ENCODE results near the gene KLKB1.
"Not testable (repeated sequence)": the region's sequence is repeated elsewhere in the genome, so short reads cannot be mapped to it uniquely, and the experiment has no call there.

The KLKB1 gene

DNA sequence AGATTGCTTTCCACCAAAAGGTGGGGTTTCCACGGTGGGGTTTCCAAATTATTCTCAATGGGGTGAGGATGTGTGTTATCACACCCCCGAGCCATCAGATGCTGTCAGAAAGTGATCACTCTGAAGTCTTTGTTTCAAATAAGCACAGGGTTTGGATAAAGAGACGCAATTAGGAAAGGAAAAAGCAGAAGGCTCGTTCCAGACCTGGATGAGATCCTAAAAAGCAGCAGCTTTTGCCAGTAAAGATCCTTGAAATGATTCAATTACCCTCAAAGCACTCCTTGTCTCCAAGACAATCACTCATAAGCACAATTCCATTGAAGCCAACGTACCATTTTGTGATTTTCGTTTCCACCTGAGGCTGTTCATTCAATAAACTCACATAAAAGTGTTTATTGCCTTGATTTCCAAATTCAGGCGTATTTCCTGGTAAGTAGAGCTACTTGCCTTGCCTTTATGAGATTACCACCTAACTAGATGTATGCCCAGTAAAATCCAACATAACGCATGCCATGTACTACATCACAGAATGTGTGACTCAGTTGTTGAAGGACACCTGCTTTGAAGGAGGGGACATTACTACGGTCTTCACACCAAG, 43.9 kb downstream of the KLKB1 start:
- H3K9ac ChIP-seq (ENCODE audit: low read length), result no peak overlapping the region
- no peak overlapping the region for H3K4me3 ChIP-seq (ENCODE audit: low read depth in 1 of 2, low read length in 2 of 2)
- H3K27ac ChIP-seq (ENCODE audit: low read depth, low read length), result no peak overlapping the region
- H3K4me1 ChIP-seq (ENCODE audit: insufficient read depth, low read length), result no peaks in the 10 kb centered on the region
- no peaks in the 10 kb centered on the region for H3K36me3 ChIP-seq (ENCODE audit: insufficient read depth, low read length)
- no peaks in the 10 kb centered on the region for H3K27me3 ChIP-seq (ENCODE audit: control insufficient read depth in 1 of 2, insufficient read depth in 2 of 2, low read length in 2 of 2)
- H3K9me3 ChIP-seq (ENCODE audit: low read length), result no peaks in the 10 kb centered on the region

DNA sequence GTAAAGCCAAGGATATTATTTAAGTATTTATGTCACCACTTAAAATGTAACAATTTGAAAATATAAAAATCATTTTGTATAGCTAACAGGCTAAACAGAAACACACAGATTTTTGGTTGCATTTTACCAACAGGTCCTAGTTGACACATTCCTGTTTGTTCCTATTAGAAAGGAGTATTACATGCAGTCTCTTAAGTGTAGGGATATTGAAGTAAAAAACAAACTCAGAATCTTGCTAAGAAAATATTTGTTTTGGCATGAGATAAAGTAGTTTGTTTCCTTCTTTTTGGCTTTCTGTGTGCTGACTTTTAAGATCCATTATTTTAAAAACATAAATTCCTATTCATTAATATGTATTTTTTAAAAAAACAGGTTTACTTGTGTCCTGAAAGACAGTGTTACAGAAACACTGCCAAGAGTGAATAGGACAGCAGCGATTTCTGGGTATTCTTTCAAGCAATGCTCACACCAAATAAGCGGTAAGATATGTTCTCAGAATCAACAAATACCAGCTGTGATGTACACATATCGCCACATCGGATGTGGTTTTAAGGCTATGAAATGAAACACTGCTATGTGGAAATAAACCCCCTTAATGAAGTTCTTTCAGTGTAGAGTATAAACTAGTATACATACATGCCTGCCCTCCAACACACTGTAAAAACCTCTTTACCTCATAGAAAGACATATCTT, 45.5 kb downstream of the KLKB1 start:
- Histone ChIP-seq H3K4me3 (ENCODE audit: low read depth in 1 of 2, low read length in 2 of 2) (no peak overlapping the region), H3K27me3 (ENCODE audit: control insufficient read depth in 1 of 2, insufficient read depth in 2 of 2, low read length in 2 of 2) (no peaks in the 10 kb centered on the region), H3K9ac (ENCODE audit: low read length) (no peak overlapping the region), H3K27ac (ENCODE audit: low read depth, low read length) (no peak overlapping the region), H3K36me3 (ENCODE audit: insufficient read depth, low read length) (no peaks in the 10 kb centered on the region), H3K4me1 (ENCODE audit: insufficient read depth, low read length) (no peaks in the 10 kb centered on the region), H3K9me3 (ENCODE audit: low read length) (no peaks in the 10 kb centered on the region)

DNA sequence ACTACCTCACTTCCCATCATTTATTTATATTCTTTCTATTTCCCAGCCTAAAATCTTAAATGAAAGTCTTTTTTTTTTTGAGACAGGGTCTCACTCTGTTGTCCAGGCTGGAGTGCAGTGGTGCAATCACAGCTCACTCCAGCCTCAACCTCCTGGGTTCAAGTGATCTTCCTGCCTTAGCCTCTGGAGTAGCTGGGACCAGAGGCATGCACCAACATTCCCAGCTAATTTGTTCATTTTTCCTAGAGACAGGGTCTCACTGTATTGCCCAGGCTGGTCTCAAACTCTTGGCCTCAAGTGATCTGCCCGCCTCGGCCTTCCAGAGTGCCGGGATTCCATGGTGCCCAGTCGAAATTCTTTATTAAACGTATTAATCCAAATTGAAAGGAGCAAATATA, 46.1 kb downstream of the KLKB1 start:
- H3K4me1 ChIP-seq (ENCODE audit: insufficient read depth, low read length); H3K4me3 ChIP-seq (ENCODE audit: low read depth in 1 of 2, low read length in 2 of 2); H3K27me3 ChIP-seq (ENCODE audit: control insufficient read depth in 1 of 2, insufficient read depth in 2 of 2, low read length in 2 of 2): not testable (repeated sequence)

DNA sequence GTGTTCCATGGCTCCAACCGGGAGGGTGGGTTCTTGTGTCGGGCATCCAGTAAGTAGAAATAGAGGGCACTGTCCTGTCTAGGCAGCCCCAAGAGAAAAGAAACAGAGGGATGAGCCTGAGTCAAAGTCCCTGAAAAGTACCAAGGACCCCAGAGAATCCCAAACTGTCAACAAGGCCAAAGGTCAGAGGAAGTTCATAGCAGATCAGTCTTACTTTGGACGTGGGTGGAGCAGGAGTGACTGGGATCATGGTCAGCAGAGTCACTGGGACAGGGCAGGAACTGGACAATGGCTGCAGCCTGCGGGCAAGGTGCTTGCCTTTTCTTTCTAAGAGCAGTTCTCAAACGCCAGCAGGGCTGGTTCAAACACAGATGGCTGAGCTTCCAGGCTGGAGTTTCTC, 56.0 kb downstream of the KLKB1 start:
- no peak overlapping the region for H3K27ac ChIP-seq (ENCODE audit: low read depth, low read length)
- H3K4me3 ChIP-seq (ENCODE audit: low read depth in 1 of 2, low read length in 2 of 2), result no peak overlapping the region
- no peaks in the 10 kb centered on the region for H3K36me3 ChIP-seq (ENCODE audit: insufficient read depth, low read length)
- H3K9me3 ChIP-seq (ENCODE audit: low read length), result no peaks in the 10 kb centered on the region
- no peaks in the 10 kb centered on the region for H3K27me3 ChIP-seq (ENCODE audit: control insufficient read depth in 1 of 2, insufficient read depth in 2 of 2, low read length in 2 of 2)
- no peaks in the 10 kb centered on the region for H3K4me1 ChIP-seq (ENCODE audit: insufficient read depth, low read length)
- no peak overlapping the region for H3K9ac ChIP-seq (ENCODE audit: low read length)

More for the DNA sequence above, 46.1 kb downstream of the KLKB1 start:
- H3K27ac ChIP-seq (ENCODE audit: low read depth, low read length); H3K9me3 ChIP-seq (ENCODE audit: low read length); H3K36me3 ChIP-seq (ENCODE audit: insufficient read depth, low read length); H3K9ac ChIP-seq (ENCODE audit: low read length): not testable (repeated sequence)

DNA sequence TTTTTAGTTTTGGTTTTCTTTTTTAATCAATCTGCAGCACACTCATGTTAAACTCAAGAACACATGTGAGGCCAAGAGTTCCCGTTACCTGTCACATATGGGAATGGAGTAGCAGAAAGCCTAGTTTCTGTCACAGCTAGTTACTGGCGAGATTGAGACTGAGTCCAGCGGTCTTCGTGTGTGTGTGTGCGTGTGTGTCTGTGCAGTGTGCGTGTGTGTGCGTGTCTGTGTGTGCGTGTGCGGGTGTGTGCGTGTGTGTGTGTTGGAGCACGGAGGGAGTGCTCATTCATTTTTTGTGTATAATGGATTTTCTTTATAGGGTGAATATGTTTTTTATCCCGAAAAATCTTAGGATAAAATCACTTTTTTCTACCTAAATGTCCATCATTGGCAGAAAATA, 57.8 kb downstream of the KLKB1 start:
- H3K36me3 ChIP-seq (ENCODE audit: insufficient read depth, low read length), result no peaks in the 10 kb centered on the region
- no peaks in the 10 kb centered on the region for H3K9me3 ChIP-seq (ENCODE audit: low read length)
- no peak overlapping the region for H3K9ac ChIP-seq (ENCODE audit: low read length)
- no peaks in the 10 kb centered on the region for H3K27me3 ChIP-seq (ENCODE audit: control insufficient read depth in 1 of 2, insufficient read depth in 2 of 2, low read length in 2 of 2)
- no peak overlapping the region for H3K4me3 ChIP-seq (ENCODE audit: low read depth in 1 of 2, low read length in 2 of 2)
- H3K27ac ChIP-seq (ENCODE audit: low read depth, low read length), result no peak overlapping the region
- no peaks in the 10 kb centered on the region for H3K4me1 ChIP-seq (ENCODE audit: insufficient read depth, low read length)

DNA sequence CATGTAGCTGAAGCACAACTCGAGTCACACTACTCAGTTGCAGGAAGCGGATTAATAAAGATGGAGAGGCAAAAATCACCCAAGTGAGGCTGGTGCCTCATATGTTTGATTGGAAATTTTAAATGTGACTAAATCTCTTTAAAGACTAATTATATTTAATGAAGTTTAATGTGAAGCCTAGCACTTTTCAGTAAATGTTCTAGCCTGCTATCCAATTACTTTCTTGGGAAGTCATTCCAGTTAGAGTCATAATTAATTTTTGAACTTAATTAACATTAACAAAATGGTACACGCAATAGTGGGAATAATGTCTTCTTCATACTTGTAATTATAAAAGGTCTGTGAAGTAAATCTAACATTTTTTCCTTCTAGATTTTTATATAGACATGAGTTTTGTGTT, 59.3 kb downstream of the KLKB1 start:
- H3K4me1 ChIP-seq (ENCODE audit: insufficient read depth, low read length), result no peaks in the 10 kb centered on the region
- no peak overlapping the region for H3K4me3 ChIP-seq (ENCODE audit: low read depth in 1 of 2, low read length in 2 of 2)
- no peaks in the 10 kb centered on the region for H3K9me3 ChIP-seq (ENCODE audit: low read length)
- H3K27me3 ChIP-seq (ENCODE audit: control insufficient read depth in 1 of 2, insufficient read depth in 2 of 2, low read length in 2 of 2), result no peaks in the 10 kb centered on the region
- H3K27ac ChIP-seq (ENCODE audit: low read depth, low read length), result no peak overlapping the region
- no peak overlapping the region for H3K9ac ChIP-seq (ENCODE audit: low read length)
- no peaks in the 10 kb centered on the region for H3K36me3 ChIP-seq (ENCODE audit: insufficient read depth, low read length)

DNA sequence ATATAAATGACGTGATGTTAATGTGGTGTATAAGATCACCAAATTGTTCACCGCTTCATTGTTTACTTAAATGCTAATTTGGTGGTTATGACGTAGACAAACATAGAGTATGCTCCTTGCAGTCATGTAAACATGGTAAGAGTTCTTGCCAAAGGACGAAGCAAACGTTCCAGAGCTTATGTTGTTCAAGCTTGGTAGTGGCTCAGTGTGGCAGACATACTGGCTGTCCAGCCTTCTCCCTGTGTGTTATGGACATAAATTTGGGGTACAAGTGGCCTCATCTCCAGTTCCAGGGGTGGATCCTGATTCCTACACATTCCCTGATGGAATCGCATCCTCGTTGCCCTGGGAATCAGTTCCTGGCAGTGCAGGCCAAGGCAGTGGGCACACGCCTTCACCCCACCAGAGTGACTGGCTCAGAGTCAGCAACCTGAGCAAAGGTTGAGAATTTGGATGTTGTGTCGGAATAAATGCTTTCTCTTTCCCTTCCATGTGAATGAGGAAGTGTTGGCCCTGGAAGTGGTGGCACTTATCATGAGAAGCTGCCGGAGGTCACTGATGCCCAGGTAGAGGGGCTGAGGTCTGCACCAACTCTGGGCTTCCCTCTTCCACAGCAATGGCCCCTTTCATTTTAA, 64.1 kb downstream of the KLKB1 start:
- Histone ChIP-seq H3K9ac (ENCODE audit: low read length) (no peak overlapping the region), H3K27ac (ENCODE audit: low read depth, low read length) (no peak overlapping the region), H3K27me3 (ENCODE audit: control insufficient read depth in 1 of 2, insufficient read depth in 2 of 2, low read length in 2 of 2) (no peaks in the 10 kb centered on the region), H3K4me1 (ENCODE audit: insufficient read depth, low read length) (no peaks in the 10 kb centered on the region), H3K36me3 (ENCODE audit: insufficient read depth, low read length) (no peaks in the 10 kb centered on the region), H3K4me3 (ENCODE audit: low read depth in 1 of 2, low read length in 2 of 2) (no peak overlapping the region), H3K9me3 (ENCODE audit: low read length) (no peaks in the 10 kb centered on the region)

DNA sequence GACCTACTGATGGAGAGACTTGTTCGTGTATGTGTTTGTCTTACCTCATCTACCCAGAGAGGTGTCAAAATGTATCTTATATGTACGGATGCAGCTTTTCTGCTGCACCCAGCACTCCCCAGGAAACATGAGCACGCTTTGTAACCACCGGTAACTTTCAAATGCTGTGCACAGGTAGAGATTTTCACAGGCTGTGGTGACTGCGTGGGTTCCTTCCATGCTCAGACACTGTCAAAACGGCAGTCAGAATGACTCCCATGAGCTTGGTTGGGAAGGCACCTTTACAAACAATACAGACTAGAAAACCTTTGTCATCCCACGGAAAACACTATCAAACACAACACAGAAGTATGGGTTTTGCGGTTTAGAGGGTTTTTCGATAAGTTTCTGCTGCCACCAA, 66.9 kb downstream of the KLKB1 start:
- Histone ChIP-seq H3K27ac (ENCODE audit: low read depth, low read length) (no peak overlapping the region), H3K4me1 (ENCODE audit: insufficient read depth, low read length) (no peaks in the 10 kb centered on the region), H3K27me3 (ENCODE audit: control insufficient read depth in 1 of 2, insufficient read depth in 2 of 2, low read length in 2 of 2) (no peaks in the 10 kb centered on the region), H3K36me3 (ENCODE audit: insufficient read depth, low read length) (no peaks in the 10 kb centered on the region), H3K9me3 (ENCODE audit: low read length) (no peaks in the 10 kb centered on the region), H3K9ac (ENCODE audit: low read length) (no peak overlapping the region), H3K4me3 (ENCODE audit: low read depth in 1 of 2, low read length in 2 of 2) (no peak overlapping the region)

DNA sequence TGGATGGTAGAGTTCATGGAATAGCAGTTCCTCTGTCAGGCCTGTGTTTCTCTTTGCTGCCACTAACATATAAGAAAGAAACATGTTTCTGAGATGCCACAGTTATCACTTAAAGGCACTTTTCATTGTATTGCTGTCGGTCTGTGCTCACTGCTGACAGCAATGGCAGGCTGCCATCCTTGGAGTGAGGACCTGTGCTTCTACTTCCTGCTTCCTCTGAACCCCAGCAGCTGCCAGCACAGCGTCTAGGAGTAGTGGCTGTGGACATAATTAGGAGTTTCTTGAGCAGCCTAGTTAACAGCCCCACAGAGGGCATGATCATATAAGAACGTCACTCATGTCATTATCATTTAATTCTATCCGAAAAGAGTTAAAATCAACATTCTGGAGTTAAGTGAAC, 69.2 kb downstream of the KLKB1 start:
- H3K27ac ChIP-seq (ENCODE audit: low read depth, low read length), result no peak overlapping the region
- no peak overlapping the region for H3K4me3 ChIP-seq (ENCODE audit: low read depth in 1 of 2, low read length in 2 of 2)
- H3K9me3 ChIP-seq (ENCODE audit: low read length), result no peaks in the 10 kb centered on the region
- no peak overlapping the region for H3K9ac ChIP-seq (ENCODE audit: low read length)
- no peaks in the 10 kb centered on the region for H3K36me3 ChIP-seq (ENCODE audit: insufficient read depth, low read length)
- no peaks in the 10 kb centered on the region for H3K4me1 ChIP-seq (ENCODE audit: insufficient read depth, low read length)
- H3K27me3 ChIP-seq (ENCODE audit: control insufficient read depth in 1 of 2, insufficient read depth in 2 of 2, low read length in 2 of 2), result no peaks in the 10 kb centered on the region

DNA sequence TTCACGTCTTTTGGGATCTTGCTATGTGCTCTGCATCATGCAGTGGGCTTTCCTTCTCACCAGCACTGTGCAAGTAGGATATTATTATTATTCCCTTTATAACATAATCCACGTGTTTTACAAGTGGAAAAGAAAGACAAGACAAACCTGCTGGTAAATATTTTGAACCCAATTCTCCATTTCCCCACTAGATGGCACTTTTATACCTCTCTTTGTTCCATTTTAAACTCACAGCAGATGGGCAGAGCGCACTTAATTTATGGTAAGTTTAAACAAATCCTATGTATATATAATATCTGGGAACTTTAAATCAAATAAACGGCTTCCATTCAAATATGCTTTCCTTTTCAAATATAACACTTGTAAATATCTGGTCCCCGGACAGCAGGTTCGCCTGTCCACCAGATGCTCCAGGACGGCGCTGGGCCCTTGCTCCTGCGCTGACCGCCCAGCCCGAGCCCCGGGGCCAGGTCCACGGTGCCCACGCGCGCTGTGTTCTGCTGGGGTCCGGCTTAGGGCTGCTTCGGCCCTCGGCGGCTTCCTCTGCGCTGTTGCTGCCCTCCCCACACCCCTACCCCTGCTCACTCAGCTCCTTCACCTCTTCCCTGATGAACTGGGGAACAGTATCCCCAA, 69.8 kb downstream of the KLKB1 start:
- Histone ChIP-seq H3K9me3 (ENCODE audit: low read length) (no peaks in the 10 kb centered on the region), H3K36me3 (ENCODE audit: insufficient read depth, low read length) (no peaks in the 10 kb centered on the region), H3K27ac (ENCODE audit: low read depth, low read length) (no peak overlapping the region), H3K4me1 (ENCODE audit: insufficient read depth, low read length) (no peaks in the 10 kb centered on the region), H3K27me3 (ENCODE audit: control insufficient read depth in 1 of 2, insufficient read depth in 2 of 2, low read length in 2 of 2) (no peaks in the 10 kb centered on the region), H3K4me3 (ENCODE audit: low read depth in 1 of 2, low read length in 2 of 2) (no peak overlapping the region), H3K9ac (ENCODE audit: low read length) (no peak overlapping the region)

DNA sequence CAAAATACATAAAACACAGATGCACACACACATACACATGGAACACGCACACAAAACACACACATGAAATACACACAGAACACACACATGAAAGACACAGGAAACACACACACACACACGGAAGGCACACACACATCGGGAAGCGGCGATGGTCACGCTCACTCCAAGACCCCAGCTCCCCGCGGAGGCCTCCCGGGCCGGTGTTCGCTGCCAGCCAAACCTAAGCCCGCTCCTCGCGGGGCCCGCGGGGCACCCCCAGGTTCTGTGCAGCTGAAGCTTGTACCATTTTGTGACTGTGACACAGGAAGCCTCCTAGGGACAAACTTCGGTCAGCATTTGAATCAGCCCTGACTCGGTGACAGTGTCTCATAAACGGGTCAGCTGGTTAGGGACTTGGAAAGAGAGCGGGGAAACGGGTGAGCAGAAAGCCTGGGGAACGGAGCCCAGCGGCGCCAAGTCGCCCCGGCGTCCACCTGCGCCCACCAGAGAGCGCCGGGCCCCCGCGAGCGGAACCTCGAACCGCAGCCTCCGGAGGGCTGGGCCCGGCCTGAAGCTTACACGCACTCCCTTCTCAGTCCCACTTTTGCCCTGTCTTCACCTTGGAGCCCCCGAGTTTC, 70.8 kb downstream of the KLKB1 start:
- Histone ChIP-seq H3K27ac (ENCODE audit: low read depth, low read length) (no peak overlapping the region), H3K4me3 (ENCODE audit: low read depth in 1 of 2, low read length in 2 of 2) (no peak overlapping the region), H3K36me3 (ENCODE audit: insufficient read depth, low read length) (no peaks in the 10 kb centered on the region), H3K9ac (ENCODE audit: low read length) (no peak overlapping the region), H3K27me3 (ENCODE audit: control insufficient read depth in 1 of 2, insufficient read depth in 2 of 2, low read length in 2 of 2) (no peaks in the 10 kb centered on the region), H3K9me3 (ENCODE audit: low read length) (no peaks in the 10 kb centered on the region), H3K4me1 (ENCODE audit: insufficient read depth, low read length) (no peaks in the 10 kb centered on the region)
